ENCODE data around the gene DMXL1.
"Not testable (repeated sequence)": the region's sequence is repeated elsewhere in the genome, so short reads cannot be mapped to it uniquely, and the experiment has no call there.

Gene DMXL1

GRCh38 chr5:119063579-119064379 is 7.1 kb upstream of the DMXL1 start:
- in situ Hi-C loops (cut with HindIII; ENCODE audit: low pct_ligation_motif_present, low pct_unique_long_range_greater_than_20kb, low sequenced_read_pairs) = no loop called here
- no peak for DNase-seq

- in situ Hi-C loops (cut with HindIII; ENCODE audit: low pct_ligation_motif_present, low pct_unique_long_range_greater_than_20kb, low sequenced_read_pairs) = no loop called here
- DNase-seq = no peak
Observed at GRCh38 chr5:119067450-119067849, 3.4 kb upstream of the DMXL1 start.

- in situ Hi-C loops (cut with HindIII; ENCODE audit: low pct_ligation_motif_present, low pct_unique_long_range_greater_than_20kb, low sequenced_read_pairs) = no loop called here
- DNase-seq = no peak
Observed at GRCh38 chr5:119070578-119070827, 384 bp upstream of the DMXL1 start.

GRCh38 chr5:119071561-119071995 is 691 bp downstream of the DMXL1 start:
- in situ Hi-C loops (cut with HindIII; ENCODE audit: low pct_ligation_motif_present, low pct_unique_long_range_greater_than_20kb, low sequenced_read_pairs) = no loop called here
- peak; percentile 22 for DNase-seq

GRCh38 chr5:119072496-119072895 is 1.6 kb downstream of the DMXL1 start:
- in situ Hi-C loops (cut with HindIII; ENCODE audit: low pct_ligation_motif_present, low pct_unique_long_range_greater_than_20kb, low sequenced_read_pairs) = no loop called here
- no peak for DNase-seq

- DNase-seq; in situ Hi-C loops (cut with HindIII; ENCODE audit: low pct_ligation_motif_present, low pct_unique_long_range_greater_than_20kb, low sequenced_read_pairs): not testable (repeated sequence)
Observed at GRCh38 chr5:119073746-119074337, 3.0 kb downstream of the DMXL1 start.

GRCh38 chr5:119074419-119074818 is 3.5 kb downstream of the DMXL1 start:
- DNase-seq = no peak
- in situ Hi-C loops (cut with HindIII; ENCODE audit: low pct_ligation_motif_present, low pct_unique_long_range_greater_than_20kb, low sequenced_read_pairs) = no loop called here

GRCh38 chr5:119075269-119075668 is 4.4 kb downstream of the DMXL1 start:
- in situ Hi-C loops (cut with HindIII; ENCODE audit: low pct_ligation_motif_present, low pct_unique_long_range_greater_than_20kb, low sequenced_read_pairs); DNase-seq: not testable (repeated sequence)

GRCh38 chr5:119076080-119076479 is 5.2 kb downstream of the DMXL1 start:
- no peak for DNase-seq
- in situ Hi-C loops (cut with HindIII; ENCODE audit: low pct_ligation_motif_present, low pct_unique_long_range_greater_than_20kb, low sequenced_read_pairs) = no loop called here

GRCh38 chr5:119077444-119077843 is 6.6 kb downstream of the DMXL1 start:
- in situ Hi-C loops (cut with HindIII; ENCODE audit: low pct_ligation_motif_present, low pct_unique_long_range_greater_than_20kb, low sequenced_read_pairs) = no loop called here
- no peak for DNase-seq

GRCh38 chr5:119078071-119078846 is 7.4 kb downstream of the DMXL1 start:
- no peak for DNase-seq

GRCh38 chr5:119078861-119079260 is 8.0 kb downstream of the DMXL1 start:
- DNase-seq = no peak
- in situ Hi-C loops (cut with HindIII; ENCODE audit: low pct_ligation_motif_present, low pct_unique_long_range_greater_than_20kb, low sequenced_read_pairs) = no loop called here

More at GRCh38 chr5:119078071-119078846, 7.4 kb downstream of the DMXL1 start:
- in situ Hi-C loops (cut with HindIII; ENCODE audit: low pct_ligation_motif_present, low pct_unique_long_range_greater_than_20kb, low sequenced_read_pairs) = no loop called here

GRCh38 chr5:119079318-119079921 is 8.5 kb downstream of the DMXL1 start:
- no peak for DNase-seq

GRCh38 chr5:119080936-119081335 is 10.0 kb downstream of the DMXL1 start:
- DNase-seq = no peak
- in situ Hi-C loops (cut with HindIII; ENCODE audit: low pct_ligation_motif_present, low pct_unique_long_range_greater_than_20kb, low sequenced_read_pairs) = no loop called here

More at GRCh38 chr5:119079318-119079921, 8.5 kb downstream of the DMXL1 start:
- in situ Hi-C loops (cut with HindIII; ENCODE audit: low pct_ligation_motif_present, low pct_unique_long_range_greater_than_20kb, low sequenced_read_pairs) = no loop called here

- DNase-seq = no peak
- in situ Hi-C loops (cut with HindIII; ENCODE audit: low pct_ligation_motif_present, low pct_unique_long_range_greater_than_20kb, low sequenced_read_pairs) = no loop called here
Observed at GRCh38 chr5:119082691-119083090, 11.8 kb downstream of the DMXL1 start.

- in situ Hi-C loops (cut with HindIII; ENCODE audit: low pct_ligation_motif_present, low pct_unique_long_range_greater_than_20kb, low sequenced_read_pairs) = no loop called here
Observed at GRCh38 chr5:119083679-119084078, 12.8 kb downstream of the DMXL1 start.

GRCh38 chr5:119088438-119088837 is 17.6 kb downstream of the DMXL1 start:
- in situ Hi-C loops (cut with HindIII; ENCODE audit: low pct_ligation_motif_present, low pct_unique_long_range_greater_than_20kb, low sequenced_read_pairs) = no loop called here
- DNase-seq = no peak

More at GRCh38 chr5:119083679-119084078, 12.8 kb downstream of the DMXL1 start:
- no peak for DNase-seq

GRCh38 chr5:119095611-119096010 is 24.7 kb downstream of the DMXL1 start:
- in situ Hi-C loops (cut with HindIII; ENCODE audit: low pct_ligation_motif_present, low pct_unique_long_range_greater_than_20kb, low sequenced_read_pairs) = no loop called here
- no peak for DNase-seq

GRCh38 chr5:119105971-119106370 is 35.1 kb downstream of the DMXL1 start:
- DNase-seq = no peak
- in situ Hi-C loops (cut with HindIII; ENCODE audit: low pct_ligation_motif_present, low pct_unique_long_range_greater_than_20kb, low sequenced_read_pairs) = no loop called here
